ENCODE measurements around the gene MYLK.
"Not testable (repeated sequence)": the region's sequence is repeated elsewhere in the genome, so short reads cannot be mapped to it uniquely, and the experiment has no call there.

MYLK gene

GRCh38 chr3:123600863-123601262 lies 283.3 kb downstream of the MYLK start:
- DNase-seq (ENCODE audit: low read depth in 2 of 2), result not testable (repeated sequence)

- no peak for DNase-seq (ENCODE audit: low read depth in 2 of 2)
Measured at GRCh38 chr3:123597561-123597960, 286.6 kb downstream of the MYLK start.

DNA sequence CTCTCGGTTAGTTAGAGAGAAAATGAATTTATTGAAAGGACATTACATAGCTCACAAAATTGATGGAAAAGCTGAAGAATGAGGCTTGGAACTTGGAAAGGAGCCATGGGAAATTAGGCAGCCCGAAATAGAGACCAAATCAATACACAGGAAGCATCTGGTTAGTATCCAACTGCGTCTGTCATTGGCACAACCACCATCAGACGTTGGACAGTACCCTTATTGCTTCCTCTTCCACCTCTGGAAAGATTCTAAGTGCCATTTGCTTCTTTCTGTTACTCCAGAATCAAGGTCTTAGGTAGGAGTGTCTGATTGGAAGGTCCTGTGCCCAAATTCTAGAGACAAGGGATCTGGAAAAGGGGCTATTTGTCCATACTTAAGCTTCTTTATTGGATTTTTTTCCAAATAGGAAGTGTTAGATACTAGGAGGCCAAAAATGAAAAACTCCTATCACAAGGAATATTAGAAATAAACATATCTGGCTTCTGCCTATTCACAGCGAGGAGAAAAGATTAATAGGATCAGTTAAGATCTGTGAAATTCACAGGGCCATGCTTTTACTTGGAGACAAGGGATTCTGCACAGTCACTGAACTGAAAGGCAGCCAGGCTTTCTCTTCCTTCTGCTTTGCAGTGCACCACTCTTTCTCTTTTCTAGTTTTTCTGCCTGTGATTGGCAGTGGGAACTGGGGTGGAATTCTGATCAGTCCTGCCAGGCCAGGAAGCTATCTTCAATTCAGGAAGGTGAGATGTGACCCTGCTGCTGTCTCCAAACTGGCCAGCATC lies 288.5 kb downstream of the MYLK start:
- DNase-seq (ENCODE audit: low read depth in 2 of 2), result no peak

DNA sequence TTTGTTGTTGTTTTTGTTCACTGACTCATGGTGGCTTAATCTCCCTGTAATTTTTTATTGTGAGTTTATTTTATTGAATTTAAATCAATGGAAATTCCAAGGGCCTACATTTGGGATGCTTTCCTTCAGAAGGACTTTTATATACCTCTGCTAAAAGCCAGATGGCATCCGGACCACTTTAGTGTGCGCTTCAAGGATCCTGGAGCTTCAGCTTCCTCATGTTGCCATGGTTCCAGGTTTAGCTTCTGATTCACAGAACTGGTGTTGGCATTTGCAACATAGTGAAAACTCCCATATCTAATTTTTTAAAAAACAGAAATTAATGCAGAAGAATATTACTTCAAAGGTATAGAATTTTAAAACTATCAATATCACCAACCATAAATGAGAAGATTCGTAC lies 290.8 kb downstream of the MYLK start:
- no peak for DNase-seq (ENCODE audit: low read depth in 2 of 2)

DNA sequence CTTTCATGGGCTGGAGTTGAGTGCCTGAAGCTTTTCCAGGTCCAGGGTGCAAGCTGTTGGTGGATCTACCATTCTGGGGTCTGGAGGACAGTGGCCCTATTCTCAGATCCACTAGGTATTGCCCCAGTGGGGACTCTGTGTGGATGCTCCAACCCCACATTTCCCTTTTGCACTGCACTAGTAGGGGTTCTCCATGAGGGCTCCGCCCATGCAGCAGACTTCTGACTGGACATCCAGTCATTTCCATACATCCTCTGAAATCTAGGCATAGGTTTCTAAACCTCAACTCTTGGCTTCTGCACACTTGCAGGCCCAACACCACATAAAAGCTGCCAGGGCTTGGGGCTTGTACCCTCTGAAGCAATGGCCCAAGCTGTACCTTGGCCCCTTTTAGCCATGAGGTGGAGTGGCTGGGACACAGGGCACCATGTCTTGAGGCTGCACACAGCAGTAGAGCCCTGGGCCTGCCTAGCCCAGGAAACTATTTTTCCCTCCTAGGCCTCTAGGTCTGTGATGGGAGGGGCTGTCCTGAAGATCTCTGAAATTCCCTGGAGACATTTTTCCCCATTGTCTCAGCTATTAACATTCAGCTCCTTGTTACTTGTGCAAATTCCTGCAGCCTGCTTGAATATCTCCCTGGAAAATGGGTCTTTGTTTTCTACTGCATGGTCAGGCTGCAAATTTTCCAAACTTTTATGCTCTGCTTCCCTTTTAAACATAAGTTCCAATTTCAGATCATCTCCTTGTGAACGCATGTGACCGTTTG lies 293.3 kb downstream of the MYLK start:
- DNase-seq (ENCODE audit: low read depth in 2 of 2), result no peak

GRCh38 chr3:123587401-123587800 lies 296.7 kb downstream of the MYLK start:
- DNase-seq (ENCODE audit: low read depth in 2 of 2), result no peak

DNA sequence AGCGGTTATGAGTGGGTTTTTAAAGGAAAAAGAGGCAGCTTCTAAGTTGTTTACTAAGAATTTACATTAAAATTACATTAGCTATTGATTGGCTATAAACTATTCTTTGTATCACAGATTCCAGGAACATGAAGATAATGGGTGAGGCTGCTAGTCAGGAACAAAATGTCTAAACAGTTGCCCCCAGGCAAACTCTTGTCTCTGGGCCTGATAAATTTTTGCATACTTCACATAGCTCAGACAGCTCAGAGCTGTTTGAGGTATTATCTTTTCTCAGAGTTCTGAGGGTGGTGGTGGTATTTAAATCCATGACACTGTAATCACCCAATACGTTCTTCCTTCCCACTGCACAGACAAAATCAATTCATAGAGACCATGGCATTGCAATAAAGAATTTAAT lies 297.2 kb downstream of the MYLK start:
- no peak for DNase-seq (ENCODE audit: low read depth in 2 of 2)

DNA sequence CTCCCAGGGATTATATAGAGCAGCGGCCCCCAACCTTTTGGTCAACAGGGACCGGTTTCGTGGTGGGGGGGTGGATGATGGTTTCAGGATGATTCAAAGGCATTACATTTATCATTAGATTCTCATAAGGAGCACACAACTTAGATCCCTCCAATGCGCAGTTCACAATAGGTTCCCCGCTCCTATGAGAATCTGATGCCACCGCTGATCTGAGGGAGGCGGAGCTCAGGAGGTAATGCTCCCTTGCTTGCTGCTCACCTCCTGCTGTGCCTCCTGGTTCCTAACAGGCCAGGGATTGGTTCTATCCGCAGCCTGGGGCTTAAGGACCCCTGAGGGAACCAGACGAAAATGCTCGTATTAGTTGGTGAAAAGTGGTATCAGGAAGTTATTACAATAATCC lies 298.0 kb downstream of the MYLK start:
- peak in 1 of 2 experiments; percentile 8 for DNase-seq (ENCODE audit: low read depth in 2 of 2)

- DNase-seq (ENCODE audit: low read depth in 2 of 2), result peak; percentile 91 to 92
Measured at GRCh38 chr3:123584988-123585937, 298.9 kb downstream of the MYLK start, which contains the start of gene HACD2. HACD2 (minus strand) TSS chr3:123585053; CDS start chr3:123585027, 26 bp downstream.

DNA sequence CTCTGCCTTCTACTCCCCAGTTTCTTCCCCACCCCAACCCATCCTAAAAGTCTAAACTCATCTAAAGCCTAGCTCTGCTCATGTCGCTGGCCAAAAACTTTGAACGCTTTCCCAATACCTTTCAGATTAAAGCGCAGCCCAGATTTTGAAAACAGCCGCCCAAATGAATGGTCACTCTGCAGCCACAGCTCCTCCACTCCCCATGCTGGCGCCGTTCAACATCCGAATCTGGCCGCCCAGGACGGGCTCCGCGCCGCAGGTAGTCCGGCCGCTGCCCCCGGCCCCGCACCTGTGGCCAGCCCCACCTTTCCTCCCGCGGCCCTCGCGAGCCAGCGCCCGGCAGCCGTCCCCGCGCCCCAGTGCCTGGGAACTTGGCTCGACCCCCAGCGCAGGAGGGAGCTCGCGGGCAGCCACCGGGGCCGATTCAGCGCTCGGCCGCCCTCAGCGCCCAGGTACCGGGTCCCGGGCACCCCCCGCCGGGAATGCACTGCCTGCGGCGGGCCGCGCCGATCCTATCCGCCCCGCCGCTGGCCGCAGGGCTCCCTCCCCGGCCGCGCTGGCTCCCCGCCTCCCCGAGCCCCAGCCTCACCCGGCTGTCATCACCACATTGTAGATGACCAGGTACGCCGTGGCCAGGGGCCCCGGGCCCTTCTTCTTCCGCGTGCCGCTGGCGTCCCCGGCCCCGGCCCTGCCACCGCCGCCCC lies 299.7 kb downstream of the MYLK start:
- no peak for DNase-seq (ENCODE audit: low read depth in 2 of 2)

DNA sequence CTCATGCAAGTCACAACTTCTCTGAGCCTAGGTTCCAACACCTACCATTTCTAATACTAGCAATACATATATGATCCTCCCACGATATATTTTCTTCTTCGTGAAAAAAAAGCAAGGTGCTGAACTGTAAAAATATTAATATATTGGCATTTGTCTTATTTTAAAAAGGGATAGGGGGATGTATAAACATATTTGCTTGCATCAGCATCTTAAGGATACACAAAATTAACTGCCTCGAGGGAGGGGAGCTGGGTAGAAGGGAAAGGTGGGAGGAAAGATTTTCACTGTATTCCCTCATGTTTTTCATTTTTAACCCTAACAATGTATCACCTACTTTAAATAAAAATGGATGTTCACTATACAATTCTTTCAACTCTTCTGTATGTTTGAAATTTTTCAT lies 300.6 kb downstream of the MYLK start:
- DNase-seq (ENCODE audit: low read depth in 2 of 2), result no peak

DNA sequence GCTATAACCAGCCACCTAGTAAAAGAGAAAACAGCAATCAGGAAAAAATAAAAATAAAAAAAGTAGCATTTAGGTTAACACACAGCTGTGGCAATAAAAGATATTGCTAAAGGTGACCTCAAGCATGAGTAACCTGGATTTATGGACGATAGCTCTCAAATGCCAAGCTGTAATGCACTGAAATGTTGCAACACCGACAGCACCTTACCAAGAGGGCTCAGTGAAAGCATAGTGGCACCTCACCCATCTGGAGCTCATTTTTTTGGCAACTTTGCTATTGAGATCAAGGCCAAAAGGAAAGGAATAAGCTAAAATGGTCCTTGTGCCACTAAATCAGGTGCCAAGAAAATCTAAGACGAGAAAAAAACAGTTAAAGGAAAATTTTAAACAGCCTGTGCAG lies 301.8 kb downstream of the MYLK start:
- DNase-seq (ENCODE audit: low read depth in 2 of 2), result no peak

- no peak for DNase-seq (ENCODE audit: low read depth in 2 of 2)
Measured at GRCh38 chr3:123576122-123576521, 308.0 kb downstream of the MYLK start.

GRCh38 chr3:123571973-123572365 lies 312.2 kb downstream of the MYLK start:
- no peak for DNase-seq (ENCODE audit: low read depth in 2 of 2)

- no peak for DNase-seq (ENCODE audit: low read depth in 2 of 2)
Measured at GRCh38 chr3:123571264-123571972, 312.7 kb downstream of the MYLK start.

DNA sequence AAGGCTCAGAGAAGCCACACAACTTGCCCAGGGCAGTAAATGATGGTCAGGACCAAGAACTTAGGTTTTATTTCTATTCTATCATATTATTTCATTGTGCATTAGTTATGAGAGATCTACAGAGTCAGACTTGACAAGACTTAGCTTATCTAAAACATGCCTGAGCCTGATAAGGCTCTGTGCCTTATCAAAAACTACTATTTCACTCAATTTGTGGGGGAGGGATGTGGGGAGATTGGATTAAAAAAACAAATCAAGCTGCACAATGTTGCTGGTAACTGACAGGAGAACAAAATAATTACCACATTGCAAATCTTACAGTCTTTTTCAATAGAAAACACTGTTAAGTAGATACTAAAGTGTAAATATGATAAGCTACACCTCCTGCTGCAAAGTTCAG lies 315.3 kb downstream of the MYLK start:
- no peak for DNase-seq (ENCODE audit: low read depth in 2 of 2)

DNA sequence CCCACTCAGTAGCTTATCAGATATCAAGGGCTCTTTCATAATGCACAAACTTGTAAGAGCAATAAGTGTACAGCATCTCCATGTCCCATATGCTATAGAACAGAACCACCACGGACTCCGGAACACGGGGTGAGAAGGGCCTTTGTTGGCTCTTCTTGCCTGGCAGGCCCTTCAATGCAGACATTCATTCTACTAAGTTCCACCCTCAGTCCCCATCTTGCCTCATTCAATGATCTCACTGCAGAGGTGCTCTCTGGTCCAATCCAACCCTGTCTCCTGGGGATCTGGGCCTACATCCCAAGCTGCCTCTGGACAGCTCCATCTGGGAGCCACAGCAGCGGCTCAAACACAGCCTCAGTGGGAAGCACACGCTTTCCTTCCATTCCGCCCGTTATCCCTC lies 316.1 kb downstream of the MYLK start:
- no peak for DNase-seq (ENCODE audit: low read depth in 2 of 2)

DNA sequence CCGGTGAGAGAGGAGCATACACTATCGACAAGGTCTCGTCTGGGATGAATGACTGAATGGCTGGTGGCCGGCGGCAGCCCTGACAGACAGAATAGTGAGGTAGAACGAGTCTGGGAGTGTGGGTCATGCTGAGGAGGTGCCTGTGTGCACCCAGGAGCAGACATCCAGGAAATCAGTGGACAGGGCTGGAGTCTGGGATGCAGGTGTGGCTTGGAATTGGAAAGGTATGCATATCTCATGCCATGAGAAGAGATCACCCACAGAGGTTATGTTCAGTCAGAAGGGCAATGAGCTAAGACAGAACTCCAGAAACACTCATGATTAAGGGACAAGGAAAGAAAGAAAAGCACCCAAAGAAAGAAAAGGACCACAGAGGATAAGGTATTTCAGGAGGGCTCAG lies 320.1 kb downstream of the MYLK start:
- DNase-seq (ENCODE audit: low read depth in 2 of 2), result no peak

- DNase-seq (ENCODE audit: low read depth in 2 of 2), result no peak
Measured at GRCh38 chr3:123562547-123562946, 321.6 kb downstream of the MYLK start.

DNA sequence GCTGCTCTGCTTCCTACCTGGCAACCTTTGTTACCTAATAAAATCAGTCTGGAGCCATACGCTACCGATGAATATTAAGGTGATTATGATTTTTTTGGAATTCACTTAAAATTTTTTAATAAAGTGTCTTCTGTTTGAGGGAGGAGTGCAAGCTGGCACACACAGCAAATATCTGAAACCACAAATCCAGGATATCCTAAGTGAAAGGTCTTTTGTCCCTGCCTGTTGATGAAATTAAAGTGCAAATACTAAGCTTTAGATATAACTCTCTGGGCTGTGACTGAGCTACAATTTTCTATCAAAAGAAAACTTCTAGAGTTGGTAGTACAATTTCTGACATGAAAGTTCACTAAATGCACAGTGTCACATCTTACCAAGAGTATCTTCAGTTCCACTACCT lies 322.9 kb downstream of the MYLK start:
- DNase-seq (ENCODE audit: low read depth in 2 of 2), result no peak
